CD4-positive, alpha-beta T cell treated with Interleukin-6 for 4 hours (primary cell): ENCODE measurements around the gene CNNM3.
"Not testable (repeated sequence)": the region's sequence is repeated elsewhere in the genome, so short reads cannot be mapped to it uniquely, and the experiment has no call there.

Experiments
- DNase-seq: peaks from one replicate; pipeline ENCODE4 v3.0.0-alpha.2; 2020; ENCODE audit warnings: mixed read lengths

The CNNM3 gene

DNA sequence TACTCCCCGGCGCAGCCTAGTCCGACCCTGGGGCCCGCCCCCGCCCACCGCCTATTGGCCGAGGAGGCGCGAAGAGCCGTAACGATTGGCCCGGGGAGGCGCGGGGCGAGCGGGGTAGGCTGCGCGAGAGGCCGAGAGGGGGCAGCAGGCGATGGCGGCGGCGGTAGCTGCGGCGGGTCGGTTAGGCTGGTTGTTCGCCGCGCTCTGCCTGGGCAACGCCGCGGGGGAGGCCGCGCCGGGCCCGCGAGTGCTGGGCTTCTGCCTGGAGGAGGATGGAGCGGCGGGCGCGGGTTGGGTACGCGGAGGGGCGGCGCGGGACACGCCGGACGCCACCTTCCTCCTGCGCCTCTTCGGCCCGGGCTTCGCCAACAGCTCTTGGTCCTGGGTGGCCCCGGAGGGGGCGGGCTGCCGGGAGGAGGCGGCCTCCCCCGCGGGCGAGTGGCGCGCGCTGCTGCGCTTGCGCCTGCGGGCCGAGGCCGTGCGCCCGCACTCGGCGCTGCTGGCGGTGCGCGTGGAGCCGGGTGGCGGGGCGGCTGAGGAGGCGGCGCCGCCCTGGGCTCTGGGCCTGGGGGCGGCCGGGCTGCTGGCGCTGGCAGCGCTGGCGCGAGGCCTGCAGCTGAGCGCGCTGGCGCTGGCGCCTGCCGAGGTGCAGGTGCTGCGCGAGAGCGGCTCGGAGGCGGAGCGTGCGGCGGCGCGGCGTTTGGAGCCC, at the start of gene CNNM3:
Gene CNNM3 (plus strand): TSS at position 142 of the 709 bp plus-strand sequence. CDS start 10 bp downstream, at position 152.
- peak; percentile 98 for DNase-seq

DNA sequence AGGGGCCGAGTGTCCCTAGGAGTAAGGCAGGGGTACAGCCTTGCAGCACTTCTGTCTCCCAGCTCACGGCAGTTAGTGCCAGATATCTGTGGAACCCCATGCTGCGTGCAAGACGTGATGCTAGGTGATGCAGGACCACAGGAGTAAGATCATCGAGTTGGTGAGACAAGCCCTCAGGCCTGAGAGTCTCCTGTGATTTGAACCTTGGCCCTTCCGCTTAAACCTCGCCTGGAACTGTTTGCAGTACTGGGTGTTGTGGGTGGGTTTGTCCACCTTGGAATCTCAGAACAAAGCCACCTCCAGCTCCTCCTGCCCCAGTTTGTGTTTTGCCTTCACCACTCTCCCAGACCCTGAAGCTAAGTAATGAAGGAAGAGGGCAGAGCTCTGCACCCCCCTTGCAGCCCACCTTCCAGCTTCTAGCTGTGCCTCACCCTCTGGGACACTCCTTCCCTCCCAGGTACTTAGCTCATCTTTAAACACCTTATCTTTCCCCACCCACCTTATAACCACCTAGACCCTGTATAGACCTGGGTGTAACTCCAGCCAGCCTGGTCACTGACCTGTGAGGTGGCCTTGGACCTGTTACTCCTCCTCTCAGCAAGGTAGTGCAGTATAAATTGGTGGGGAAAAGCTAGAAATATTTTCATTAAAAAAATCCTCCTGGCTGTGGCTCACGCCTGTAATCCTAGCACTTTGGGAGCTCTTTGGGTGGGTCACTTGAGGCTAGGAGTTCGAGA, 48.8 kb upstream of the CNNM3 start:
- no peak for DNase-seq

DNA sequence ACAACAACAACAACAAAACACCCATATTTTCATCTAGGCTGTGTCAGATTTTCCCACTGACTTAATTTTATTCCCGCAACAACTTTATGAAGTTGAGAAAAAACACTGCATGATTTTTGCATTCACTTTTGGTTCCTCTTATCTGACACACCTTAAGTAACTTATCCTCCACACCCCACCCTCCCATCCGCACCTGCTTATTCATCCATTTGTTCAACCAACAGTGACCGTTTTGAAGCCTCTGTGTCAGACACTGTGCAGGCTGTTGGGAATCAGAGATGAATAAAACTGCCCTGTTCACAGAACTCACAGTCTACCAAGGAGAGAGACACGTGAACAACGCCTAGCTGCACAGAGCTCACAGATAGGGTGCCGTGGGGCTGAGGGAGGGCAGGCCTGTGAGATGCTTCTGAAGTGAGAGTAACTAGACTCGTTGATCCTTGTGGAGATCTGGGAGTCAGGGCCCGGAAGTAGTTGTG, 47.9 kb upstream of the CNNM3 start:
- DNase-seq, result no peak

DNA sequence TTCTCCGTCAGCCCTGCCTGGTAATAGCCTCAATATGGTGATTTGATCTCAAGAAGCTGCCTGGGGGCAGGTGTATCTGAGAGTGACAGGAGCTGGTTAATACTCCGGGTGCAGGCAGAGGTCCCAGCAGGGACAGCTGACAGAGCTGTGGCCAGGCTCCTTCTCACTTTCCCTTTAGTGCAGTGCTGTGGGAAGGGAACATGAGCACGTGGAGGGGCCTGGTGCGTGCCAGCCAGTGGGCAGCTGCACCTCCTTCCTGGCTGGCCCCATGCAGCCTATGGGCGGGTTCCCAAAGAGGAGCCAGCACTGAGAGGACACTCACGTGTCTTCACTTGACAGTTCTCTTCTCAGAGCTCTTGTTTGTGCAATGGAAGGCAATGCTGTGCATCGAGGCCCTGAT, 46.3 kb upstream of the CNNM3 start:
- no peak for DNase-seq

DNA sequence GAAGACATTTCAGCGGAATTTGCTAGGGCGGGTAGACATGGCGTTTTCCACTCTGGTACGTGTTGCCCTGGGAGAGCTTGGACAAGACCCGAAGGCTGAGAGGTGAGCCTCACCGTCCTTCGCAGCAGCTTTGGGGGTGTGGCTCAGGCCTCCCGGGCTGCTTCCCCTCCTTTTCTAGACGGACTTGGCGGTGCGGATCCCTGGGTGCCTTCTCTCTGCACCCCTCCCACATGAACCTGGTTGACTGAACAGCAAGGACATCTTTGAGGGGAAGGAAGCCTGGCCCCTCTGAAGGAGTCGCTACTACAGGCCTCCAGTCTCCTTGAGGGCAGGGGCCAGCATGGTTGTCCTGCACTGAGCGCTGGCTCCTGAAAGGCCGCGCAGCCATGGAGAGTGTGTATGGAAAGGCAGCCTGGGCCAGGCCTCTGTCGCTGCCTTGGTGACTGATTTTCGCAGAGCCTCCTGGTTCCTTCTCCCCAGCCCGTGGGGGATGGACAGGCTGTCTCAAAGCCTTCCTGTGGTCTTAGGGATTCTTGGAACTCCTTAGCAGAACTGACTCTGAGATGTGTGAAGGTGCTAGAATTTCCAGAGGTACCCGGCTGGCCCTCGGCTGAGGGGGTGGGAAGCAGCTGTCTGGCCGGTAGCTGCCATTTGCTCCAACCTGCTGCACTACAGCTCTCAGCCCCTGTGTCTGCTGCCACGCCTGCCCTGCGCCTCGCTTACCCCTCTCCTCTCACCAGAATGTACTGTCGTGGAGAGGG, 45.4 kb upstream of the CNNM3 start:
- DNase-seq, result no peak

- DNase-seq, result no peak
These were observed 44.1 kb upstream of the CNNM3 start for GRCh38 chr2:96771796-96772618.

DNA sequence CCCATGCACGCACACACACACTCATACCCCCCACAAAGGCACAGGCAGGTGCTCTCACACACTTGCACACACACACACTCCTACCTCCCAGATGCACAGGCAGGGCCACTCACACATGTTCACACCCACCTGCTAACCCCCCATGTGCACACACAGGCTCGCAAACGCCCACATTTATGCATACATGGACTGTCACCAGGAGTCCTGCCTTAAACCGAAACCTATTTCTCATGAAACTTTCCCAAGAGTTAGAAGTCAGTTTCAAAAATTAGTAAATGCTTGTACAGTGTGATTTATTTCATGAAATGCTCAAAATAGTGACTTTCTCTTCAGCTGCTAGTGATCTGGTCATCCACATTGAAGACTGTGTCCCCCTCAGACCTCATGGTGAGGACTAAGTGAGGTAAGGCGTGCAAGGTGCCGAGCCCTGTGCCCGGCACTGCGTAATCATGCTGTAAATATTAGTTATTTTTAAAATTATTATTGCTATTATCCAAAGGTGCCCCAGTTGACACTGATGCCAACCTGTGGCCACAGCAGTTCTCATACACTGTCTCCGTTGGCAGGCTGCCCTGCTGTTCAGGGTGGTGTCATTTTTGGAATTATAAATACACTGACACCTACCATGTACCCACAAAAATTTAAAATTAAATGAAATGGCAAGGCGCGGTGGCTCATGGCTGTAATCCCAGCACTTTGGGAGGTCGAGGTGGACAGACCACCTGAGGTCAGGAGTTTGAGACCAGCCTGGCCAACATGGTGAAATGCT, 43.0 kb upstream of the CNNM3 start:
- no peak for DNase-seq

DNA sequence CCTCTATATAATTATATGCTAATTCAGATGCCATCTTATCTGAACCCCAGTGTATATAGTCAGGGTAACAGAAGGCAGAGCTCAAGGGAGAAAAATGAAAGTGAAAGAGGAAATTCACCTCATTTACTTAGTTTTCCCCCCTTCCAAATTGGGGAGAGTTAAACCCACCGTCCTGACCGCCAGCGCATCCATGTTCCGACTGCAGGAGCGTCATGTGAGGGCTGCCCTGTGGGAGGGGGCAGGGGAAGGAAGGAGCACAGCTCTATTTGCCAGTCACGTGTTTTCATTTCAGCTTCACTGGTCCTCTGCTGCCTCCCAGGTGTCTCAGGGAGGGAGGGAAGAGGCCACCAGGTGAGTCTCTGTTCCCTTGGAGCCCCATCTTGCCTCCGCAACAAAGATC, 42.1 kb upstream of the CNNM3 start:
- peak; percentile 66 for DNase-seq

- DNase-seq, result no peak
These were observed 40.9 kb upstream of the CNNM3 start for GRCh38 chr2:96775160-96775559.

- no peak for DNase-seq
These were observed 32.7 kb upstream of the CNNM3 start for GRCh38 chr2:96783388-96783787.

DNA sequence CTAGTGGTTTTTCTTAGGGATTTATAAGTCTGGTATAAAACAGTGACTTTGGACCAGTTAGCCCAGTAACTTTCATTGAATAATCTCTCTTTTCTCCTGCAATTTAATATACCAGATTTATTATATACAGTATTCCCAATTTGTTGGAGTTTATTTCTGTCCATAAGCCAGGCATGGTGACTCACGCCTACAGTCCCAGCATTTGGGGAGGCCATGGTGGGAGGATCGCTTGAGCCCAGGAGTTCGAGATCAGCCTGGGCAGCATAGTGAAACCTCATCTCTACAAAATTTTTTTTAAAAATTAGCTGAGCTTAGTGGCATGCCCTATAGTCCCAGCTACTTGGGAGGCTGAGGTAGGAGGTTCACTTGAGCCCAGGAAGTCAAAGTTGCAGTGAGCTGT, 28.7 kb upstream of the CNNM3 start:
- no peak for DNase-seq

- DNase-seq, result no peak
These were observed 27.4 kb upstream of the CNNM3 start for GRCh38 chr2:96788442-96789244.

DNA sequence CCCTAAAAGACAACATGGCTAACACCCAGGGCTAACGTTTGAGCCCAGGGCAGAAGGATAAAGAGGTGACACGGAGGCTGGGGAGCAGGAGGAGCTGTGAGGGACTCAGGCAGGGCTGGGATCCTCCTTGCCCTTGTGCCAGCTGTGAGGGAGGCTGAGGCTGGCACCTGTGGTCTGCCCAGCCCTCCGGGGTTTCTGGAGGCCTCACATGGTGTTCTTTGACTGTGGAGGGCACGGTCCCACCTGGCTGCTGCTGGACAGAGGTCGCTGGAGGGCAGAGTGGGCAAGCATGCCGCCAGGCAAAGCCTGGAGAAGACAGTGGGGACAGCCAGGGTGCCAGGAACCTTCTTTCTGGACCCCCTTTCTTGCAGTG, 26.8 kb upstream of the CNNM3 start:
- no peak for DNase-seq

DNA sequence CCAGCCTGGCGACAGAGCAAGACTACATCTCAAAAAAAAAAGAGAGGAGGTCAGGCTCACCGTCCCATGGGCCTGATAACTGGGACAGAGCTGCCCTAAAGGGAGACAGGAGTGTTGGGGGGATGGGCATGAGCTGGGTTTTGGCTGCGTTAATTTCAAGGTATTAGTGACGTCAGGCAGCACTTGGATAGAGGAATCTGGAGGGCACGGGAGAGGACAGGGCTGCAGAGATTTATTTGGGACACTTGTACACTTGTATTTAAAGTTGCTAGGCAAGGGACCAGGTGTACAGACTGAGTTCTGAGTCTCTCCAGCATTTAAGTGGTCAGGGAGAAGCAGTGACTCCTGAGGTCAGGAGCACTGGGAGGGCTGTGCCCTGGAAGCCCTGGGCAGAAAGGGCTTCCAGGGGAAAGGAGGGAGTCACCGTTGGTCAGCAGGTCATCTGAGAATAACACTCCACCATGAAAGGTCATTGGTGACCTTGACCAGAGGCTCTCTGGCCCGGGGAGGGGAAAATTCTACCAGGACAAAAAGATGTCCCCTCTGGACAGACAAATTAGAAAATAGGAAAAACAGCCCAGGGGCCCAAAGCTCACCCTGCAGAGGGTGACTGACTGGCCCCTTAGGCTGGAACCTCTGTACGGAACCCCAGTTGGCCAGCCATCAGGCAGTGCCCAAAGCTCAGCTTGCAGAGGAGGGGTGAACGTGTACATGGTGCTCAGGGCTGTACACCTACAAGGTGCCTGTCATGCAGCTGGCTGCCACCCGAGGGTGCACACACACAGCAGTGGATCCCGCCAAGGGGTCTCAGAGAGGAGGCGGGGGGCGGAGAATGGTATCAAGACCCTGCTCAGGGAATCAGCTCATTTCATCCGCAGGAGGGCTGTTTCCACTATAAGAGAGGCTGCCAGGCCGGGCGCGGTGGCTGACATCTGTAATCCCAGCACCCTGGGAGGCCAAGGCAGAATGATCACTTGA, 23.0 kb upstream of the CNNM3 start:
- no peak for DNase-seq

GRCh38 chr2:96795076-96795475, 21.0 kb upstream of the CNNM3 start:
- no peak for DNase-seq

GRCh38 chr2:96796497-96796896, 19.6 kb upstream of the CNNM3 start:
- not testable (repeated sequence) for DNase-seq

GRCh38 chr2:96797066-96797625, 18.9 kb upstream of the CNNM3 start:
- no peak for DNase-seq

GRCh38 chr2:96798733-96799622, 17.1 kb upstream of the CNNM3 start:
- no peak for DNase-seq

GRCh38 chr2:96799623-96799935, 16.5 kb upstream of the CNNM3 start:
- DNase-seq, result no peak
